Activated CD4-positive, alpha-beta memory T cell treated with anti-CD3 and anti-CD28 coated beads for 36 hours (primary cell): ENCODE results near the gene PIM2. TPM values are rescaled to one million over a fixed set of nuclear protein-coding genes. Genes with fewer than 3 reads are reported as not detected.
"Not testable (repeated sequence)": the region's sequence is repeated elsewhere in the genome, so short reads cannot be mapped to it uniquely, and the experiment has no call there.

ENCODE experiments used
- CTCF ChIA-PET: fragments of 350-600 bp; sonication (Branson Sonifier 250); formaldehyde crosslinking; loops from one replicate; lab custom pipeline; 2021; ENCODE audit warnings: antibody characterized with exemption, inconsistent platforms; lab: Charles Lee
- POLR2A ChIA-PET: fragments of 350-600 bp; sonication (Branson Sonifier 250); formaldehyde crosslinking; loops from one replicate; lab custom pipeline; 2021; ENCODE audit warnings: antibody characterized with exemption; lab: Charles Lee
- DNase-seq: peaks from one replicate; pipeline ENCODE4 v3.0.0-alpha.2; 2020
- H3K27ac Mint-ChIP-seq: one replicate; pipeline ENCODE4 v1.8.0; 2021; ENCODE audit warnings: mixed read lengths
- H3K27me3 Mint-ChIP-seq: one replicate; pipeline ENCODE4 v1.8.0; 2021; ENCODE audit warnings: mixed read lengths
- H3K36me3 Mint-ChIP-seq: one replicate; pipeline ENCODE4 v1.8.0; 2021; ENCODE audit warnings: mixed read lengths
- H3K4me1 Mint-ChIP-seq: one replicate; pipeline ENCODE4 v1.8.0; 2021; ENCODE audit warnings: low read depth, mixed read lengths
- H3K4me3 Mint-ChIP-seq: one replicate; pipeline ENCODE4 v1.8.0; 2021; ENCODE audit warnings: mild to moderate bottlenecking, mixed read lengths
- H3K9me3 Mint-ChIP-seq: one replicate; pipeline ENCODE4 v1.8.0; 2021; ENCODE audit warnings: mixed read lengths
- intact Hi-C: fragments of 100-400 bp; cut with micrococcal nuclease; formaldehyde crosslinking; loops from one replicate; pipeline ENCODE4 v1.15.1; 2023
- total RNA-seq, 2 experiments: library from RNA; stranded (reverse); gene quantifications; one replicate each; pipeline ENCODE4 v1.2.3, GENCODE V29; 2021

Gene PIM2
- total RNA-seq, 2 experiments from 2014 or later: 386 to 401 TPM

DNA sequence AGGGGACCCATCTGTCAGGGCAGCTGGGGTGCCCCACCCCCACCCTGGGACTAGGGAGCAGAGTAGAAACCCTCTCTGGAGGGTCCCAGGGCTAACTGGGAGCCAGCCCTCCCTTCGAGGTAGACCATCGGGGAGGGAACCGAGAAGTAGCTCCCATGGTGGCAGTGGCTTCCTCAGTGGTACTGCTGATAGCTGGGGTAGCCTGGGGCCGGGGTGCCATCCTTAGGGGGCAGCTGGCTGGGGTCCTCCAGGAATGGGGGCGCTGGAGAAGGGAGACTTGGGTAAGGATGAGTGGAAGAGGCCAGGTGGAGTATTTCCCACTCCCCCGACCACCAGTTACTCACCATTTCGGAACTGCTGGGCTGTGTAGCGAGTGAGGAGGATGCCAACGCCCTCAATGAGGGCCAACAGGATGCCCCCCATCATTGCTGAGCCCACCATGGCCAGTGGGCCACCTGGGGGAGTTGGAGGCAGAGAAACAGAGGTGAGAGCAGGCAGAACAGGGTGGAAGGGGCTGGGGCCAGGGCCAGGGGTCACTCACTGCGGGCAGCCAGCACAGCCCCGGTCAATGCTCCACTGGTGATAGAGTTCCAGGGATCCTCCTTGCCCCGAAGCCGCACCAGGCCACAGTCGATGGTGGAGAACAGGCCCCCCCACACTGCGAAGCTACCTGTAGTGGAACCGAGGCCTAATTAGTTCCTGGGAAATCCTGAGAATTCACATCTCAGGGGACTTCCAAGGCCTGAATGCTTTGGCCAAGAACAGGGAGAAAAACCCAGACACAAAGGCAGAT, 25.1 kb downstream of the PIM2 start:
- H3K27me3 Mint-ChIP-seq: no peaks in the 10 kb centered on the region
- no peaks in the 10 kb centered on the region for H3K9me3 Mint-ChIP-seq
- no peak for DNase-seq
- ChIA-PET CTCF (no interaction called here), POLR2A (no interaction called here)
- peaks cover 27% of the 10 kb centered on the region for H3K4me1 Mint-ChIP-seq
- H3K4me3 Mint-ChIP-seq: no peak overlapping the region
- H3K36me3 Mint-ChIP-seq: peaks cover 8% of the 10 kb centered on the region
- no peak overlapping the region for H3K27ac Mint-ChIP-seq
- intact Hi-C loops: loop anchor here (5.0 to 10.0 kb wide), 2 partner anchors 89 to 246 kb away; partner anchors contain the start of gene HDAC6

DNA sequence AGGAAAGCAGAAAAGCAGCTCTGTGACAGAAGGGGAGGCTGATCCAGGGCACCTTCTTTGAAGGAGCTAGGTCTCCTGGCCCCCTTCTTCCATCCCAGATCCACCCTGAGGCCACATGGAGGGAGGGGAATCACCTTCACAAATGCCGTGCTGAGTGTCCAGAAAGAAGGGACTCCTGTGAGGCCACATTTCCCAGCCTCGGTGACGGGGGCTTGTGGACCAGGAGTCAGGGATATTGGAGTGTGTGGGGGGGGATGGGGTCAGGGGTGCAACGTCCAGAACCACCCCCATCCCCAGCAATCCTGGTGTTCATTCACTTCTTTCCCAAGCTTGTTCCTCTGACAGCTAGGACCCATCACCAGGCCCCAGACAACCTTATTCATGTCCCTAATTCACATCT, 25.9 kb downstream of the PIM2 start:
- intact Hi-C loops: loop anchor here (5.0 to 10.0 kb wide), 2 partner anchors 88 to 246 kb away; partner anchors contain the start of gene HDAC6
- no peaks in the 10 kb centered on the region for H3K27me3 Mint-ChIP-seq
- peaks cover 5% of the 10 kb centered on the region for H3K36me3 Mint-ChIP-seq
- no peaks in the 10 kb centered on the region for H3K9me3 Mint-ChIP-seq
- H3K4me3 Mint-ChIP-seq: no peak overlapping the region
- H3K4me1 Mint-ChIP-seq: peaks cover 26% of the 10 kb centered on the region
- H3K27ac Mint-ChIP-seq: no peak overlapping the region
- CTCF ChIA-PET: interaction anchor here (1.2 kb wide), 1 partner anchor 79 kb away, joined by 3 read pairs; the partner anchor contains the start of gene KCND1
- DNase-seq: no peak
- POLR2A ChIA-PET: no interaction called here

DNA sequence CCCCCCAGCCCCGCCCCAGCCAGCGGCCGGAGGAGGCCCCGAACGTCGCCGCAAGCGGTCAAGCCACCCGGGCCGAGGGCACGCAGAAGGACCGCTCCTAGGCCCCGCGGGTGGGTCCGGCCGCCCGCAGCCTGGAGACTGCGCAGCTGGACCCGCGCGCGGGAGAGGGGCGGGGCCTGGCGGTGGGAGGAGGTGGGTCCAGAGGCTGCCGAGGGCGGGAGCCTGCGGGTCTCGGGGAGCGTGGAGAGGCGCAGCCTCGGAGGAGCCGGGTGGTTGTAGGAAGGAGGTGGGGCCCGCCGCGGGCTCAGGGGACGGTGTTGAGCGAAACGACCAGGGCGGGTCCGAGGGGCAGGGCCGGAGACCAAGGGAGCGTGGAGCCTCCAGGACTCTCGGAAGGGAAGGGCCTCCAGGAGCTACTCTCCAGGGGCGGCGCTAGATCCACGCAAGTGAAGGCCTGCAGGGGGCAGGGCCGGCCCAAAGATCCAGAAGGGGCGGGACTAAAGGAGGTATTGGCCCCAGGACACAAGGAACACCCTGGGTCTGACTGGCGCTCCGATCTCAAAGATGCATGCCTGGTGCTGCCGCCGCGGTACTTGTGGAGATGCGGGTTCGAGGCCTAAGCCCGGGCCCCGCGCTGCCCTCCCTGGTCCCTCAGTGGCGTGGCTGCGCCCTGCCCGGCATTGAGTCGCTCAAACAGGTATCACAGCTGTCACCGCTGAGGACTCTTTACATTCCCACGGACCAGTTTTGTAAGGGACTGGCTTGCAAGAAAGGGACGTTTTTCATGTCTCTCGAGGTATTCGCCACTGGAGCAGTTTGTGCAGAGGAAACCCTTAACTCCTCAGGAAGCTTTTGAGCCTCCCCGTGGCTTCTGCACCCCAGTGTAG, 27.2 kb downstream of the PIM2 start:
- no peaks in the 10 kb centered on the region for H3K27me3 Mint-ChIP-seq
- intact Hi-C loops: loop anchor here (1.0 to 10.0 kb wide), 4 partner anchors 51 to 244 kb away; partner anchors contain the start of genes HDAC6 and TFE3
- CTCF ChIA-PET: interaction anchor here (0.6 to 1.9 kb wide), 11 partner anchors 12 to 147 kb away, joined by 3 to 9 read pairs (median 3); partner anchors contain the start of genes KCND1 and SLC35A2
- no peaks in the 10 kb centered on the region for H3K9me3 Mint-ChIP-seq
- H3K4me1 Mint-ChIP-seq: peaks cover 22% of the 10 kb centered on the region
- H3K36me3 Mint-ChIP-seq: peaks cover 5% of the 10 kb centered on the region
- POLR2A ChIA-PET: interaction anchor here (1.0 kb wide), 1 partner anchor 52 kb away, joined by 3 read pairs; no protein-coding TSS in a partner anchor
- peak overlapping the region; percentile 77 for H3K4me3 Mint-ChIP-seq
- peak overlapping the region; percentile 65 for H3K27ac Mint-ChIP-seq
- DNase-seq: peak; percentile 88

DNA sequence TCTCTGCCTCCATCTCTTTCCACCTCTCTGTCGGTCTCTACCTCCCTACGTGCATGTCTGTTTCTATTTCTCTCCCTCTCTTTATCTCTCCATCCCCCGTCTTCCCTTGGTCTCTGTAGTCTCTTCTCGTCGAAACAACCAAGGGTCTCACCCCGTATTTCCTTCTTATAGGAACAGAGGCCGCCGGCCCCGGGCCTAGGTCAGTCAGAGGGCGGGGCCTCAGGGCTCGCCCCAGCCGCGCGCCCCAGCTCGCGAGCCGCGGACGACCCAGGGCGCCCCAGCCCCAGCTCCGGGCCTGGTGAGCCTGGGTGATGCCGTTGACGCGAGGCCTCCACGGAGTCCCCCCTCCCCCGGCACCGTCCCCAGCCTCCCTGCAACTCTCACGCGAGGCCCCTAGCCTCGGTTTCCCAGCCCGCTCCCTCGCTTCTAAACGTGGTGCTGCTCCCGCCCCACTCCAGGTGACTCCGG, 27.9 kb downstream of the PIM2 start:
- Mint-ChIP-seq H3K4me1 (peaks cover 18% of the 10 kb centered on the region), H3K36me3 (peaks cover 5% of the 10 kb centered on the region), H3K9me3 (no peaks in the 10 kb centered on the region), H3K4me3 (peak overlapping the region; percentile 77), H3K27me3 (no peaks in the 10 kb centered on the region), H3K27ac (peak overlapping the region; percentile 64)
- DNase-seq: peak; percentile 33
- intact Hi-C loops: loop anchor here (1.0 to 10.0 kb wide), 4 partner anchors 52 to 244 kb away; partner anchors contain the start of genes HDAC6 and TFE3
- ChIA-PET CTCF (interaction anchor here (0.5 to 1.9 kb wide), 10 partner anchors 21 to 866 kb away, joined by 3 to 9 read pairs (median 3); partner anchors contain the start of gene SLC35A2), POLR2A (interaction anchor here (0.6 kb wide), 1 partner anchor 1009 kb away, joined by 3 read pairs; no protein-coding TSS in a partner anchor)

DNA sequence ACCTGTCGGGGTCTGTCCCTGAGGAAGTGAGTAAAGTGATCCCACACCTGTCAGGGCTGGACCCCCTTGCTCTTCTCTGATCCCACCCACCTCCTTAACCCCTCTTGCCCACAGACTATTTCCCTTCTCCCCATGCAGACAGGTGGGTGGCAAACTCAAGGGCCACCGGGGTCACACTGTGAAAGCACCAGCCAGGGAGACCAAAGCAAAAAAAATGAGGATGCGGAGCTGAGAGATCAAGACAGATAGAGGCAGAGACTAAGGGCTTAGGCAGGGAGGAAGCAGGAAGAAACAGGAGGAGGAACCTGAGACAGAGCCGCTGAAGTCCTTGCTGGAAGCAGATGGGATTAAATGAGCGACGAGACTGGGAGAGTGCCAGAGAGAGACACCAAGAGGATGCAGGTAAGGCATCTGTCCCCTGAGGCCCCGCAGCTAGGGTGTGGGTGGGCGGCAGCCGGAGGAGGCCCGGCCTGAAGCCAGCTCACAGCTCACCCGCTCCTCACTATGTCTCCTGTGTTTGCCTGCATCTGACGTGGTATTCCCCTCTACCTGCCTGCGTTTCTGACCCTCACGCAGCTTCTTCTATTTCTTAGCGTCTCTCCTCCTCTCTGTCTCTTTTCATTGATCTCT, 28.4 kb downstream of the PIM2 start:
- intact Hi-C loops: loop anchor here (2.0 to 10.0 kb wide), 3 partner anchors 52 to 243 kb away; partner anchors contain the start of gene HDAC6
- POLR2A ChIA-PET: interaction anchor here (0.6 kb wide), 1 partner anchor 1010 kb away, joined by 3 read pairs; no protein-coding TSS in a partner anchor
- CTCF ChIA-PET: interaction anchor here (0.5 to 1.9 kb wide), 3 partner anchors 53 to 867 kb away, joined by 3 to 9 read pairs (median 5); no protein-coding TSS in a partner anchor

DNA sequence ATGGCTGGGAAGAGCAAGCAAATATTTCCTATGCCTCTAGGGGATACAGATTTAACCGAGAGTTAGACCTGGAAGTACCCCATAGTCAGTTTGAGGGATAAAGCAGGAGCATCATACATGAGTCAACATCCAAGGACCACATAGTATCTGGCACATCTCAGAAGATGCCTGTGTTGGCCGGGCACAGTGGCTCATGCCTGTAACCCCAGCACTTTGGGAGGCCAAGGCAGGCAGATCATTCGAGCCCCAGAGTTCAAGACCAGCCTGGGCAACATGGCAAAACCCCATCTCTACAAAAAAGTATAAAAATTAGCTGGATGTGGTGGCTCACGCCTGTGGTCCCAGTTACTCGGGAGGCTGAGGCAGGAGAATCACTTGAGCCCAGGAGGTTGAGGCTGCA, 32.2 kb downstream of the PIM2 start:
- CTCF ChIA-PET, DNase-seq, H3K4me1 Mint-ChIP-seq, intact Hi-C loops, H3K9me3 Mint-ChIP-seq, H3K4me3 Mint-ChIP-seq, H3K36me3 Mint-ChIP-seq, H3K27me3 Mint-ChIP-seq, H3K27ac Mint-ChIP-seq: not testable (repeated sequence)
- POLR2A ChIA-PET: interaction anchor here (0.8 kb wide), 1 partner anchor 11 kb away, joined by 3 read pairs; the partner anchor contains the start of gene PQBP1

More for the DNA sequence above, 28.4 kb downstream of the PIM2 start:
- H3K4me1 Mint-ChIP-seq: peaks cover 15% of the 10 kb centered on the region
- peak; percentile 31 for DNase-seq
- no peaks in the 10 kb centered on the region for H3K9me3 Mint-ChIP-seq
- H3K27ac Mint-ChIP-seq: peak overlapping the region; percentile 64
- no peaks in the 10 kb centered on the region for H3K27me3 Mint-ChIP-seq
- H3K4me3 Mint-ChIP-seq: peak overlapping the region; percentile 77
- H3K36me3 Mint-ChIP-seq: peaks cover 4% of the 10 kb centered on the region

DNA sequence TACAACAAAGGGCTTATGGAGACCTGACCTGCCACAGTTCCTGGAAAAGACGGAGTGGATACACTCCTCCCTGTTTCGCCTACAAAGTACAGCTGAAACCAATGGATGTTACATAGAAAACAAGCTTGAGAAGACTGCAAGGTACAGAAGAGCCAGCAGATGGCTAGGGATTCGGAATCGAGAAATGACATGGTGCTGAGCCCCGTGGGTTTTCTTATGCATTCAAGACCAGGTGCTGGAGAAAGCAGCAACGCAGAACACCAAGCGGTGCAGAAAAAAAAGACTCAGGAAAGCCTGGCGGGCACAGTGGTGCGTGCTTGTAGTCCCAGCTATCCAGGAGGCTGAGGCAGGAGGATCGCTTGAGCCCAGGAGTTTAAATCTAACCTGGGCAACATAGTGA, 35.1 kb downstream of the PIM2 start:
- no peak for DNase-seq
- Mint-ChIP-seq H3K9me3 (no peaks in the 10 kb centered on the region), H3K4me1 (no peaks in the 10 kb centered on the region), H3K27ac (no peak overlapping the region), H3K36me3 (no peaks in the 10 kb centered on the region), H3K4me3 (no peak overlapping the region), H3K27me3 (no peaks in the 10 kb centered on the region)
- CTCF ChIA-PET: no interaction called here
- intact Hi-C loops: no loop called here
- POLR2A ChIA-PET: no interaction called here

DNA sequence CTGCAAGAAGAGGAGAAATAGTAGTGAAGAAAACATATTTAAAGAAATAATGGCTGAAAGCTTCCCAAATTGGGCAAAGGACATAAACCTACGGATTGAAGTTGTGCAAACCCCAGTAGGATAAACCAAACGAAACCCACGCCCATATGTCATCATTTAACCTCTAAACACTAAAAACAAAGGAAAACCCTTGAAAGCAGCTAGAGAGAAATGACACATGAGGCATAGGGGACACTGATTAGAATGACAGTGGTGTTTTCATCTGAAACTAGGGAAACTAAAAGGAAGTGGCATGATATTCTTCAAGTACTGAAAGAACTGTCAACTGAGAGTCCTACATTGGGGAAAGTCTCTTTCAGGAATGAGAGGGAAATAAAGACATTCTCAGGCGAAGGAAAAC, 41.9 kb downstream of the PIM2 start:
- intact Hi-C loops, CTCF ChIA-PET, DNase-seq, H3K27ac Mint-ChIP-seq, H3K4me3 Mint-ChIP-seq, H3K27me3 Mint-ChIP-seq, POLR2A ChIA-PET, H3K36me3 Mint-ChIP-seq, H3K4me1 Mint-ChIP-seq, H3K9me3 Mint-ChIP-seq: not testable (repeated sequence)

DNA sequence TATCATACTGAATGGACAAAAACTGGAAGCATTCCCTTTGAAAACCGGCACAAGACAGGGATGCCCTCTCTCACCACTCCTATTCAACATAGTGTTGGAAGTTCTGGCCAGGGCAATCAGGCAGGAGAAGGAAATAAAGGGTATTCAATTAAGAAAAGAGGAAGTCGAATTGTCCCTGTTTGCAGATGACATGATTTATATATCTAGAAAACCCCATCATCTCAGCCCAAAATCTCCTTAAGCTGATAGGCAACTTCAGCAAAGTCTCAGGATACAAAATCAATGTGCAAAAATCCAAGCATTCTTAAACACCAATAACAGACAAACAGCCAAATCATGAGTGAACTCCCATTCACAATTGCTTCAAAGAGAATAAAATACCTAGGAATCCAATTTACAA, 46.8 kb downstream of the PIM2 start:
- H3K4me3 Mint-ChIP-seq, DNase-seq, H3K27me3 Mint-ChIP-seq, POLR2A ChIA-PET, H3K27ac Mint-ChIP-seq, CTCF ChIA-PET, H3K9me3 Mint-ChIP-seq, intact Hi-C loops, H3K36me3 Mint-ChIP-seq, H3K4me1 Mint-ChIP-seq: not testable (repeated sequence)

DNA sequence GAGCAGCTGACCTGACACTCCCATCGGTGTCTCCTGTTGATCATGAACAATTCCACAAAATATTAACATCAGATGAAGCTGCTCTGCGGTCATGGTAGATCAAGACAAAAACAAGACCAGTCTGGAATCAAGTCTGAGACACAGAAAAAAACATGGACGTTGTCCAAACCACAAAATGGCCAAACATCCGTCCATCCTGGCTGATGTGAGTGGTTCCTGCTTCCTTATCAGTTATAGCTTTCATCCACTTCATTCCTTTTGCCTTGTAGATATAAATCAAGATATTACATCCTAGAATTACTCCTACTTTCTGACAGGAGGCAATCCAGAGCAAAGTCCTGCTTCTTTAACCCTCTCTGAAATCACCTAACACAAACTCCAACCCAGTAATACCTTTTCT, 54.6 kb downstream of the PIM2 start:
- no peak for DNase-seq
- intact Hi-C loops: no loop called here
- Mint-ChIP-seq H3K36me3 (no peaks in the 10 kb centered on the region), H3K4me1 (no peaks in the 10 kb centered on the region), H3K27me3 (peaks cover 1% of the 10 kb centered on the region), H3K27ac (no peak overlapping the region), H3K4me3 (no peak overlapping the region), H3K9me3 (no peaks in the 10 kb centered on the region)
- ChIA-PET CTCF (no interaction called here), POLR2A (interaction anchor here (0.6 kb wide), 1 partner anchor 307 kb away, joined by 3 read pairs; no protein-coding TSS in a partner anchor)
